Activated T-helper 2 cell treated with anti-CD3 and anti-CD28 coated beads, Interferon-gamma antibody, Interleukin-2, Interleukin-4, amounts not matched to agents 10 μg/mL and 5 μg/mL and 100 μg/mL, durations not matched to agents 14 hours and 24 hours and 36 hours (primary cell): ENCODE measurements around the gene ATCAY. TPM values are rescaled to one million over a fixed set of nuclear protein-coding genes. Genes with fewer than 3 reads are reported as not detected.
"Not testable (repeated sequence)": the region's sequence is repeated elsewhere in the genome, so short reads cannot be mapped to it uniquely, and the experiment has no call there.

Experiments
- DNase-seq: peaks from one replicate; pipeline ENCODE4 v3.0.0; 2021; ENCODE audit warnings: low spot score
- H3K27ac Mint-ChIP-seq: one replicate; pipeline ENCODE4 v1.8.0; 2021; ENCODE audit warnings: mixed read lengths
- H3K27me3 Mint-ChIP-seq: one replicate; pipeline ENCODE4 v1.8.0; 2021; ENCODE audit warnings: low read depth, mixed read lengths
- H3K36me3 Mint-ChIP-seq: one replicate; pipeline ENCODE4 v1.8.0; 2021; ENCODE audit warnings: low read depth, mixed read lengths
- H3K4me1 Mint-ChIP-seq: one replicate; pipeline ENCODE4 v1.8.0; 2021; ENCODE audit warnings: low read depth, mixed read lengths
- H3K4me3 Mint-ChIP-seq: one replicate; pipeline ENCODE4 v1.8.0; 2021; ENCODE audit warnings: low read depth, mild to moderate bottlenecking, moderate library complexity, mixed read lengths
- H3K9me3 Mint-ChIP-seq: one replicate; pipeline ENCODE4 v1.8.0; 2021; ENCODE audit warnings: mixed read lengths
- intact Hi-C: fragments of 100-400 bp; cut with micrococcal nuclease; formaldehyde crosslinking; loops from one replicate; pipeline ENCODE4 v1.15.1; 2023
- total RNA-seq: library from RNA; stranded (reverse); gene quantifications from 2 replicates; pipeline ENCODE4 v1.2.3, GENCODE V29; 2022

ATCAY gene
- total RNA-seq, 1 donor from 2014 or later: not detected

DNA sequence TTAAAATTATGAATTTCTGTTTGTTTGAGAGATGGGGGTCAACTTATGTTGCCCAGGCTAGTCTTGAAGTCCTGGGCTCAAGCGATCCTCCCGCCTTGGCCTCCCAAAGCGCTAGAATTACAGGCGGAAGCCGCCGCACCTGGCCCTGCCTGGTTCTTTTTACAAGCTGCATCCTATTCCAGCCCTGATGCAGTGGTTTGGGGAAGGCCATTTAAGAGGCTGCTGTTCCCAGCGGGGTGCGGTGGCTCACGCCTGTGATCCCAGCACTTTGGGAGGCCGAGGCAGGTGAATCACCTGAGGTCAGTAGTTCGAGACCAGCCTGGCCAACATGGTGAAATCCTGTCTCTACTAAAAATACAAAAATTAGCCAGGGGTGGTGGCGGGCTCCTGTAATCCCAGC, 87.5 kb downstream of the ATCAY start:
- H3K36me3 Mint-ChIP-seq: peaks cover 45% of the 10 kb centered on the region
- intact Hi-C loops, H3K4me3 Mint-ChIP-seq, H3K27ac Mint-ChIP-seq, H3K9me3 Mint-ChIP-seq, H3K27me3 Mint-ChIP-seq, DNase-seq: not testable (repeated sequence)
- H3K4me1 Mint-ChIP-seq: peaks cover 17% of the 10 kb centered on the region

DNA sequence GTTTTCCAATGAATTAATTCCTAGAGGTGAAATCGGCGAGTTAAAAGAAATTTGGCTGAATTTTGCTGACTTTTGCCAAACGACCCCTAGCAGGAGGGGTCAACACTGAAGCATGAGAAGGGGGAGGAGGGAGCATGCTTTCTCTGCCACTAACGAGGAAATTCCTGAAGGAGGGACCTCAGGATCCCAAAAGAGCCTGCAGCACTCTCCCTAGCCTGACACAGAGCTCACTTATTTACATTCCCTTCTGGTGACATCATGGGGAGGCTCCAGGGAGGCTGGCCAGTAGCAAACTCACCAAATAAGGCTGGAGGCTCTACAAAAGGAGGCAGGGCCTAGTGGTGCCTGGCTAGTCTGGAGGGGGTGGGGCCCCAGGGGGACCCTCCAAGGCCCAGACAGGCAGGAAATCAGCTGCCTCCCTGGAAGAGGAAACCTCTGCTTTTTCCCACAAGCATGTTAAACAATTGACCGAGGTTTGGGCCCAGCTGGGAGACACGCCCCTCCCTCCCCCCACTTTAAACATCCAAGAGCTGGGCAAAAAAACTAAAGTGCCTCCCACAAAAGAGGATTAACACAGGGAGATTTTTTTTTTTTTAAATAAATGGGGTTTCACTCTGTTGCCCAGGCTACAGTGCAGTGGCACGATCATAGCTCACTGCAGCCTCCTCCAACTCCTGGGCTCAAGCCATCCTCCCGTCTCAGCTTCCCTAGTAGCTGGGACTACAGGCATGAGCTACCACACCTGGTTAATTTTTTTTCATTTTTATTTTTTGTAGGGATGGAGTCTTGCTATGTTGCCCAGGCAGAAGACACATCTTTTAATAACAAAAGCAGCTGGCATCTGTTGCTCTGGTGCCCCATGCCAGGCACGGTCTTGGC, 88.3 kb downstream of the ATCAY start:
- peak overlapping the region; percentile 91 for H3K4me3 Mint-ChIP-seq
- peaks cover 17% of the 10 kb centered on the region for H3K4me1 Mint-ChIP-seq
- H3K27ac Mint-ChIP-seq: no peak overlapping the region
- no peaks in the 10 kb centered on the region for H3K27me3 Mint-ChIP-seq
- DNase-seq: no peak
- no peaks in the 10 kb centered on the region for H3K9me3 Mint-ChIP-seq
- peaks cover 37% of the 10 kb centered on the region for H3K36me3 Mint-ChIP-seq
- intact Hi-C loops: no loop called here

DNA sequence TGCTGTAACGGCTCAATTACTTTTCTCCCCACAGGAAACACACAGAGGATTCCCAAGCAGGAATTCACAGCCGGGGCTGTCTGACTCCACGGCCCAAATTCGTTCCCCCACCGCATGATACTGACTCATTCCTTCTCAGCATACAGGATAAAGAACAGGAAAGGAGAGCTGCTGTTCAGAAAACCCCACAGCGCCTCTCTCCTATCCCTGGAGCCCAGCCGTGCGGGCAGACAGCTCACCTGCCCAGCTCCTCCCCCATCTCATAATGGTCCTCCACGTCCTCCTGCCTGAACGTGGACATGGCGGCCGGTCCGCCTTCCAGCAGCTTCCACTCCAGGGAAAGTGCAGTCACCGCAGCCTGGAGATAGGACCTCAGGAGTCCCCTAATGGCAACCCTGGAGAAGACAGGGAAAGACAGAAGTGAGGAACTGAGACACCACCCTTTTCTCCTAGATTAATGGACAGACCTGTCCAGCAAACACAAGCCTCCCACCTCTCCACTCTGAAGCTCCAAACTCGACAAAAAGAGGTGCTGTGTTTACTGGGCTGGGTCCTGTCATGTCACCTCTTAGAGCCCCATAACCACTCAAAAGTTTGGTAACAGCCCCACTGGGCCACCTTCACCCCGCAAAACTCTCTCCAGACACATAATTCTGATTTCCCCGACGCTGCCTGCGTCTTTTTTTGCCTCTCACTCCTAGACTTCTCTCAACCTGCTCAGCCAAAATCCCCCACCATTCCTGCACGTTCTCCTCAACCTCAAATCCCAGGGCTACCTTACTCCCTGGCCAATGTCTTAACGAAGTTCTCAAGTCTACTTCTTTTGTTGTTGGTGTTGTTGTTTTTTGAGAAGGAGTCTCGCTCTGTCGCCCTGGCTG, 89.2 kb downstream of the ATCAY start:
- Mint-ChIP-seq H3K27me3 (no peaks in the 10 kb centered on the region), H3K4me1 (peaks cover 17% of the 10 kb centered on the region), H3K9me3 (no peaks in the 10 kb centered on the region), H3K27ac (peak overlapping the region; percentile 74), H3K4me3 (peak overlapping the region; percentile 91), H3K36me3 (peaks cover 34% of the 10 kb centered on the region)
- intact Hi-C loops: no loop called here
- DNase-seq: no peak

DNA sequence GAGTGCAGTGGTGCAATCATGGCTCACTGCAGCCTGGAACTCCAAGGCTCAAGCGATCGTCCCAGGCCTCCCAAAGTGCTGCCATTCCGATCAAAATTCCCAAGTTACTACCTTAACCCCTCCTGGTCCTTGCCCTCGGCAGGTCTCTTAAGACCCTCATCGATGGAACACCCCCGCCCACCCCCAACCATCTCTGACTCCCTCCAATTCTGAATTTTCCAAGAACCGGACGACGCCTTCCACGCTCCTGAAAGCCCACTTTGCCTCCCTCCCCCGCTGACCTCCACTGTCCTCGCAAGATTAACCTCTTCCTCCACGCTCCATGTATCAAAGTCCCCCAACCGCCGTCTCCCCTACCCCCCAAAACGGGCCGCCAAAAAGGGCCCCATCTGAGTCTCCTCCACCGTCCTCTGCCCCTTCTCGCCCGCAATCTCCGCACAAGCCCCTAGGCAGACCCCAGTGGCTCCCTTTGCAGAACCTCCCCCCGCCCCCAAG, 89.9 kb downstream of the ATCAY start:
- Mint-ChIP-seq H3K9me3 (no peaks in the 10 kb centered on the region), H3K4me1 (peaks cover 17% of the 10 kb centered on the region), H3K27ac (peak overlapping the region; percentile 74), H3K4me3 (peak overlapping the region; percentile 91), H3K27me3 (no peaks in the 10 kb centered on the region), H3K36me3 (peaks cover 30% of the 10 kb centered on the region)
- intact Hi-C loops: no loop called here
- no peak for DNase-seq

DNA sequence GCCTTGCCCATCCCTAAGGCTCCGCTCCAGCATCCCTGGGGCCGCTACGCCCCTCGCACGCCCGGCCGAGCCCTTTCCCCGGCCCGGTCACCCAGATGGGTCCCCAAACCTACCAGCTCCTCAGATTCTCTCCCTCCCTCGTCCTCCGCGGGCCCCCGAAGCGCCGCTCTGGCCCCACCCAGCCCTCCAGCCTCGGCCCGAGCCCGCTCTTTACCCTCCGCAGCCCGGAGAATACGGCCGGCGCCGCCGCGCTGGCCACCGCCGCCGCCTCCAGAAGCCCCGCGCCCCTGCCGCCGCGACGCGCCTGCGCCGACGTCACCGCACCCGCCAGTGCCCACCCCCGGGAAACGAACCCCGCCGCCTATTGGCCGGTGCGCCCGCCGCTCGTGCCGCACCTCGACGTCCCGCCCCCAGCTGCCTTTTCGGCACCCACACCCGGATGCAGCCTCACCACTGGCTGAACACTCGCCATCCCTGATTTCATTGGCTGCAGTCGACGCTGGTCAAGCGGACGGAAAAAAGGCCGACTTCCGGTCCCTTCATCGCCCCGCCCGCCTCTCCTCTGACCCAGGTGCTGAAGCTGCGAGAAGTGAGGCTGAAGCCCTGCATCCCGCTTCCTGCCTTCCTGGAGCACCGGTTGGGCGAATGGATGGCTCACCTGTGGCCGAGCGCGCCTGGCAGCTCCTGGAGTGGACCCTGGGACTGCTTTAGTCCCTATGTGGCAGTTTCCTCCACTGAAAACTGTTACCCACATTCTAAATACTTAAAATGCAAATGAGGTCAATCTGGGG, 90.5 kb downstream of the ATCAY start, which contains the start of gene DAPK3:
Gene DAPK3, minus strand, starts transcription at position 292 of the 791 bp plus-strand sequence. CDS start 1,364 bp downstream, outside the sequence.
- intact Hi-C loops: loop anchor here (1.0 kb wide), 1 partner anchor 15 kb away; no protein-coding TSS in a partner anchor
- peak; percentile 93 for DNase-seq
- H3K36me3 Mint-ChIP-seq: peaks cover 32% of the 10 kb centered on the region
- peak within 1 kb of the TSS; percentile 91 for H3K4me3 Mint-ChIP-seq
- peak within 1 kb of the TSS; percentile 74 for H3K27ac Mint-ChIP-seq
- H3K9me3 Mint-ChIP-seq: no peaks in the 10 kb centered on the region
- no peaks in the 10 kb centered on the region for H3K27me3 Mint-ChIP-seq
- H3K4me1 Mint-ChIP-seq: peaks cover 17% of the 10 kb centered on the region

DNA sequence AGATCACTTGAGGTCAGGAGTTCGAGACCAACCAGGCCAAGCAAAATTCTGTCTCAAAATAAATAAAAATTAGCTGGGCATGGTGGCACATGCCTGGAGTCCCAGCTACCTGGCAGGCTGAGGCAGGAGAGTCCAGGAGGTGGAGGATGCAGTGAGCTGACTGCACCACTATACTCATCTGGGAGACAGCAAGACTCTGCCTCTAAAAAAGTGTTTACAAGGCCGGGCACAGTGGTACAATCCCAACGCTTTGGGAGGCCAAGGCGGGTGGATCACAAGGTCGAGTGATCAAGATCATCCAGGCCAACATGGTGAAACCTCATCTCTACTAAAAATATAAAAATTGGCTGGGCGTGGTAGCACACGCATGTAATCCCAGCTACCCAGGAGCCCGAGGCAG, 94.7 kb downstream of the ATCAY start:
- Mint-ChIP-seq H3K36me3 (peaks cover 45% of the 10 kb centered on the region), H3K4me3 (no peak overlapping the region), H3K27ac (no peak overlapping the region), H3K27me3 (no peaks in the 10 kb centered on the region), H3K9me3 (no peaks in the 10 kb centered on the region), H3K4me1 (peaks cover 7% of the 10 kb centered on the region)
- intact Hi-C loops: no loop called here
- no peak for DNase-seq

DNA sequence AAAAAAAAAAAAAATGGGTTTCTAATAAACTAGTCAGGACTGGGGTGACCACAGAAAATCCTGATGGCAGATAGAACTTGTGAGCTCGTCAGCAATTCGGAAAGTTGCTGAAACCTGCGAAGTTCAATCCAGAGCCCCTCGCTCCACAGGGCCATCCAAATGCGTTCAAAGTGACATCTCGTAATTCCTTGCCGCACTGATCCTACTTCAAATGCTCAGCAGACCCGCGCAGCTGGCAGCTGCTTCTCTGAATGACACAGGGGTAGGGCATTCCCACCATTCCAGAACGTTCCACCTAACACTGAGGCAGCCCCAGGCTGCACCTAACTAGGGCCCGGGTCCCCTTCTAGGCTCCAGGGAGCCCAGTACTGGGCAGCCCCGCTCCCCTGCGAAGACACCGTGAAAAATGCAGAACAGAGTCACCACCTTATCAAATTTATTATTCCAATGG, 95.2 kb downstream of the ATCAY start:
- H3K9me3 Mint-ChIP-seq: no peaks in the 10 kb centered on the region
- intact Hi-C loops: no loop called here
- no peak for DNase-seq
- no peaks in the 10 kb centered on the region for H3K27me3 Mint-ChIP-seq
- H3K27ac Mint-ChIP-seq: no peak overlapping the region
- H3K36me3 Mint-ChIP-seq: peaks cover 50% of the 10 kb centered on the region
- no peak overlapping the region for H3K4me3 Mint-ChIP-seq
- H3K4me1 Mint-ChIP-seq: peaks cover 5% of the 10 kb centered on the region

DNA sequence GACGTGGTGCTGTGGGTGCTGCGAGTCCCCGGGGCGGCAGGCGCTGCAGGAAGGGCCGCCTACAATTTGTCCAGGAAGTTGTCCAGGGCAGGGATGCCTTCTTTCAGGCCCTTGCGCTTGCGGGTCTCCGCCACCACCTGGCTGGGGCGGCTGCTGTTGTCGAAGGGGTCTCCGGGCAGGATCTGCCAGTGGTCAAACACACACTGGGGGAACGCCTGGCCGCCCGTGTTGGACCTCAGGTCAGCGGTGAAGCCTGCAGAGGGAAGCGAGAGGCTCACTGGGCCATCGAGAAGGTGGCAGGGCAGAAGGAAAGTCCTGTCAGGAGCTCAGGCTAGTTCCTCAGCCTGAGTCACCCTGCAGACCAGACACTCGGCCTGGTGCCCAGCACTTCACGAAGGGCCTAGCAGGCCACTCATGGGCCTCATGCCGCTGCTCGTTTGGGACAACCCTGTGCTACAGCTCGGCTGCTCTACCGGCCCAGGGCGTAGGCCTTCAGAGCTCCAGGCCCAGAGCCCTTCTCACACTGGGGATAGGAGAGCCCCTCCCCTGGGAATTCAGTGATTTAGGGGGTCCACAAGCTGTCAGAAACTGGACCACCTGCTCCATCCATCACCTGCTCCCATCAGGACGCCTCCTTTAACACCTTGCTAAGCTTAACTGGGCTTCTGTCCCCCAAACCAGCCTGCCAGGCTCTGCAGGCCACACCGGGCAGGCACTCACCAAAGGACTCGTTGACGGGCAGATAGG, 96.2 kb downstream of the ATCAY start:
- no peaks in the 10 kb centered on the region for H3K27me3 Mint-ChIP-seq
- H3K4me1 Mint-ChIP-seq: no peaks in the 10 kb centered on the region
- peaks cover 60% of the 10 kb centered on the region for H3K36me3 Mint-ChIP-seq
- no peak for DNase-seq
- no peak overlapping the region for H3K4me3 Mint-ChIP-seq
- H3K27ac Mint-ChIP-seq: no peak overlapping the region
- intact Hi-C loops: no loop called here
- no peaks in the 10 kb centered on the region for H3K9me3 Mint-ChIP-seq

Other genes starting within 250 kb of the ATCAY start
- 22.5 and 23.6 TPM in 2 replicates for gene PIP5K1C, start 180.2 kb upstream of the ATCAY start, total RNA-seq
- gene TJP3, start 172.3 kb upstream of the ATCAY start, total RNA-seq: 0.41 and 0.48 TPM in 2 replicates
- gene APBA3, start 119.0 kb upstream of the ATCAY start, total RNA-seq: 45.4 and 50.0 TPM in 2 replicates
- gene MRPL54, start 118.0 kb upstream of the ATCAY start, total RNA-seq: 98.0 and 99.6 TPM in 2 replicates
- not detected in 2 replicates for gene RAX2, start 108.5 kb upstream of the ATCAY start, total RNA-seq
- 25.4 and 27.5 TPM in 2 replicates for gene MATK, start 94.3 kb upstream of the ATCAY start, total RNA-seq
- gene ZFR2, start 11.6 kb upstream of the ATCAY start, total RNA-seq: 0.27 and 0.32 TPM in 2 replicates
- gene NMRK2, start 52.4 kb downstream of the ATCAY start, total RNA-seq: not detected in 2 replicates
- gene DAPK3, start 90.4 kb downstream of the ATCAY start, total RNA-seq: 40.1 and 43.3 TPM in 2 replicates
- gene EEF2, start 104.8 kb downstream of the ATCAY start, total RNA-seq: 2,377 and 2,451 TPM in 2 replicates
- gene PIAS4, start 127.1 kb downstream of the ATCAY start, total RNA-seq: 31.5 and 36.3 TPM in 2 replicates
- gene ZBTB7A, start 186.2 kb downstream of the ATCAY start, total RNA-seq: 39.9 and 41.2 TPM in 2 replicates
- gene MAP2K2, start 243.4 kb downstream of the ATCAY start, total RNA-seq: 131 and 141 TPM in 2 replicates